ENCODE measurements around the gene TNIK. TPM values are rescaled to one million over a fixed set of nuclear protein-coding genes. Genes with fewer than 3 reads are reported as not detected.

Gene TNIK
- total RNA-seq, 2 experiments from 2014 or later, result 55.2 to 56.9 TPM

GRCh38 chr3:171023566-171023965 lies 436.6 kb downstream of the TNIK start:
- Mint-ChIP-seq H3K4me3 (no peak overlapping the region), H3K27me3 (peaks cover 34% of the 10 kb centered on the region), H3K9me3 (no peaks in the 10 kb centered on the region), H3K27ac (no peak overlapping the region), H3K4me1 (no peaks in the 10 kb centered on the region), H3K36me3 (ENCODE audit: low read depth) (no peaks in the 10 kb centered on the region)
- ChIA-PET CTCF (interaction anchor here (0.9 kb wide), 1 partner anchor 1322 kb away, joined by 6 read pairs; no protein-coding TSS in a partner anchor), POLR2A (no interaction called here)
- DNase-seq, result no peak

GRCh38 chr3:171021377-171021776 lies 438.8 kb downstream of the TNIK start:
- no peak for DNase-seq
- H3K36me3 Mint-ChIP-seq (ENCODE audit: low read depth), result no peaks in the 10 kb centered on the region
- ChIA-PET CTCF (interaction anchor here (1.0 kb wide), 1 partner anchor 11 kb away, joined by 3 read pairs; no protein-coding TSS in a partner anchor), POLR2A (no interaction called here)
- no peak overlapping the region for H3K27ac Mint-ChIP-seq
- H3K4me1 Mint-ChIP-seq, result no peaks in the 10 kb centered on the region
- peaks cover 25% of the 10 kb centered on the region for H3K27me3 Mint-ChIP-seq
- no peak overlapping the region for H3K4me3 Mint-ChIP-seq
- no peaks in the 10 kb centered on the region for H3K9me3 Mint-ChIP-seq

GRCh38 chr3:171018156-171018935 lies 441.9 kb downstream of the TNIK start:
- H3K4me3 Mint-ChIP-seq, result no peak overlapping the region
- ChIA-PET CTCF (interaction anchor here (0.6 kb wide), 1 partner anchor 766 kb away, joined by 5 read pairs; no protein-coding TSS in a partner anchor), POLR2A (no interaction called here)
- DNase-seq, result no peak
- peaks cover 18% of the 10 kb centered on the region for H3K27me3 Mint-ChIP-seq
- no peaks in the 10 kb centered on the region for H3K4me1 Mint-ChIP-seq
- H3K9me3 Mint-ChIP-seq, result no peaks in the 10 kb centered on the region
- no peak overlapping the region for H3K27ac Mint-ChIP-seq
- H3K36me3 Mint-ChIP-seq (ENCODE audit: low read depth), result no peaks in the 10 kb centered on the region

- no peak overlapping the region for H3K4me3 Mint-ChIP-seq
- H3K4me1 Mint-ChIP-seq, result no peaks in the 10 kb centered on the region
- ChIA-PET CTCF (interaction anchor here (1.2 to 1.5 kb wide), 2 partner anchors 12 to 43 kb away, joined by 3 read pairs; partner anchors contain the start of gene SLC2A2), POLR2A (no interaction called here)
- peaks cover 17% of the 10 kb centered on the region for H3K27me3 Mint-ChIP-seq
- no peaks in the 10 kb centered on the region for H3K9me3 Mint-ChIP-seq
- no peak overlapping the region for H3K27ac Mint-ChIP-seq
- DNase-seq, result no peak
- H3K36me3 Mint-ChIP-seq (ENCODE audit: low read depth), result no peaks in the 10 kb centered on the region
Measured at GRCh38 chr3:171013822-171014748, 446.1 kb downstream of the TNIK start.

- POLR2A ChIA-PET, result no interaction called here
- CTCF ChIA-PET, result no interaction called here
- Mint-ChIP-seq H3K36me3 (ENCODE audit: low read depth) (no peaks in the 10 kb centered on the region), H3K4me3 (no peak overlapping the region), H3K27ac (no peak overlapping the region), H3K27me3 (peaks cover 17% of the 10 kb centered on the region), H3K4me1 (no peaks in the 10 kb centered on the region), H3K9me3 (no peaks in the 10 kb centered on the region)
- DNase-seq, result no peak
Measured at GRCh38 chr3:171011873-171012336, 448.3 kb downstream of the TNIK start.

Small RNAs within 50 kb of the gene (microRNA-seq; reads per million reads assigned to microRNA genes)
- gene MIR569 (ENCODE audit: borderline microRNAs expressed, borderline replicate concordance), result not detected
